LNCAP (cell line): ENCODE results near the gene SEPTIN12.

ENCODE experiments used
- TF ChIP-seq, protein P1 (sequence below): fragments of 450-650 bp; IDR thresholded peaks from 2 replicates; pipeline ENCODE4 v1.5.1; 2017; ENCODE audit warnings: mild to moderate bottlenecking

Gene SEPTIN12

DNA sequence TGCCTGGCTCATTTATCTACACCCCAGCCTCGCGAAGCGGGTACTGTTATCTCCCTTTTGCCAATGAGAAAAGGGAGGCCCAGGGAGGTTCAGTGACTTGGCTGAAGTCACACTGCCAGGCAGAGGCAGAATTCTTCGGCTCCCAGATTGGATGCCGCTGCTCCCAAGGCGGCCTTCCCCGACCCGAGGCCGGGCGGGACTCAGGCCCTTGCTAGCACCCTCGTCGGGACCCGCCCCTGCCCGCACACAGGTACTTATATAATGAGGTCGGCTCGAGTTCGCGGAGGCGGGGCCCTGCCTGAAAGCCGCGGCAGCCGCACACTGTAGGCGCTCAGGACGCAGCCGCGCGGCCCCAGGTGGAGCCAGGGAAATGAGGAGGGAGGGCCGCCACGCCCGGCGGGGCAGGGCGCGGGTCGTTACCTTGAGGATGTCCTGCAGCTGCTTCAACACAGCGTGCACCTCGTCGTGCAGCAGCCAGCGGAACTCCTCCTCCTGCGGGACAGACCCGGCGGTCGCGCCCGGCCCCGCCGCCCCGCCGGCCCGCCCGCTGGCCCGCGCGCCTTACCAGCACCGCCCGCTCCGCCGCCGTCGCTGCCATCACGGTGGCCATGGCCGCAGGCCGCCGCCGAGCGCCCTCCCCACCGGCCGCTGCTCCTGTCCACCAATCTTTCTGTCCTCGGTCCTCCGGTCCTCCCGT, 14.0 kb upstream of the SEPTIN12 start, which contains the start of gene ROGDI:
ROGDI (minus strand) TSS at position 672 of the 697 bp plus-strand sequence; CDS start at position 610, 62 bp downstream.
- TF ChIP-seq, protein P1, sequence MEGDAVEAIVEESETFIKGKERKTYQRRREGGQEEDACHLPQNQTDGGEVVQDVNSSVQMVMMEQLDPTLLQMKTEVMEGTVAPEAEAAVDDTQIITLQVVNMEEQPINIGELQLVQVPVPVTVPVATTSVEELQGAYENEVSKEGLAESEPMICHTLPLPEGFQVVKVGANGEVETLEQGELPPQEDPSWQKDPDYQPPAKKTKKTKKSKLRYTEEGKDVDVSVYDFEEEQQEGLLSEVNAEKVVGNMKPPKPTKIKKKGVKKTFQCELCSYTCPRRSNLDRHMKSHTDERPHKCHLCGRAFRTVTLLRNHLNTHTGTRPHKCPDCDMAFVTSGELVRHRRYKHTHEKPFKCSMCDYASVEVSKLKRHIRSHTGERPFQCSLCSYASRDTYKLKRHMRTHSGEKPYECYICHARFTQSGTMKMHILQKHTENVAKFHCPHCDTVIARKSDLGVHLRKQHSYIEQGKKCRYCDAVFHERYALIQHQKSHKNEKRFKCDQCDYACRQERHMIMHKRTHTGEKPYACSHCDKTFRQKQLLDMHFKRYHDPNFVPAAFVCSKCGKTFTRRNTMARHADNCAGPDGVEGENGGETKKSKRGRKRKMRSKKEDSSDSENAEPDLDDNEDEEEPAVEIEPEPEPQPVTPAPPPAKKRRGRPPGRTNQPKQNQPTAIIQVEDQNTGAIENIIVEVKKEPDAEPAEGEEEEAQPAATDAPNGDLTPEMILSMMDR = no peak

DNA sequence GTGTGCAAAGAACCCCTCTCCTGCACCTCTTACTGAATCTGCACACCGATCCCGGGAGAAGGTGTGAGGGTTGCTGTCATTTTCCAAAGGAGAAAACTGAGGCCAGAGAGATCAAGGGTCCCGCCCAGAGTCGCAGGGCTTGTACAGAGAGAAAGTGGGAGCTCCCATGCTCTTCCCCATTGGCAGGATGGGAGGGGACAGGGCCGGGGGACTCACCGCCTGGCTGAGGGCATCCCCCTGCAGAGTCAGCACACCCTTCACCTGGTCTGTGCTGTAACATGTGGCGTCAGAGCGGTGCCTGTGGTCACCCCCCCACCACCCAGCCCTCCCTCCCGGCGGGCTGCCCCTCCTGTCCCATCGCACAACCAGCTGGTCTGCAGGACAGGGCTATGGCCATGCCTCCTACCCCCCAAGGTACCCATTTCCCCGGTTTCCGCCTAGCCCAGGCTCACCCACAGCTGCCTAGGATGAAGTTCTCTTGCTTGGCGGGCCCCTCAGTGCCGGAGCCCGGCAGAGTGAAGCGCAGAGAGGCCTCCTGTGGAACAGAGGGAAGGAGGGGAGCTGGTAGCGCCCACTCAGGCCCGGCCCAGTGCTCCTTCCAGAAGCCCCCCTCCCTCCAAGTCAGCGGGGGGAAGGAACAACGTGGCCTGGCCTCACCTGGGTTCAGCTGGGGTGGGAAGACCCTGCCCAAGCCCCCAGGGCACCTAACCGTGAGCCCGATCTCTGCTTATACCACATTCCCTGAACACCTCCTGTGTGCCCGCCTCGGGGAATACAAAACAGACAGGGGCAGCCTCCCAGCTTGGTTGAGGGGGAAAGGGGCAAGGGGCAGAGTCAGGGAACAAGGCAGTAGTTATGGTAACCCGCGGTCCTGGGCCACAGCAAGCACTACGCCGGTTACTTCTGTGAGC, 13.2 kb upstream of the SEPTIN12 start:
- TF ChIP-seq, protein P1 = no peak

DNA sequence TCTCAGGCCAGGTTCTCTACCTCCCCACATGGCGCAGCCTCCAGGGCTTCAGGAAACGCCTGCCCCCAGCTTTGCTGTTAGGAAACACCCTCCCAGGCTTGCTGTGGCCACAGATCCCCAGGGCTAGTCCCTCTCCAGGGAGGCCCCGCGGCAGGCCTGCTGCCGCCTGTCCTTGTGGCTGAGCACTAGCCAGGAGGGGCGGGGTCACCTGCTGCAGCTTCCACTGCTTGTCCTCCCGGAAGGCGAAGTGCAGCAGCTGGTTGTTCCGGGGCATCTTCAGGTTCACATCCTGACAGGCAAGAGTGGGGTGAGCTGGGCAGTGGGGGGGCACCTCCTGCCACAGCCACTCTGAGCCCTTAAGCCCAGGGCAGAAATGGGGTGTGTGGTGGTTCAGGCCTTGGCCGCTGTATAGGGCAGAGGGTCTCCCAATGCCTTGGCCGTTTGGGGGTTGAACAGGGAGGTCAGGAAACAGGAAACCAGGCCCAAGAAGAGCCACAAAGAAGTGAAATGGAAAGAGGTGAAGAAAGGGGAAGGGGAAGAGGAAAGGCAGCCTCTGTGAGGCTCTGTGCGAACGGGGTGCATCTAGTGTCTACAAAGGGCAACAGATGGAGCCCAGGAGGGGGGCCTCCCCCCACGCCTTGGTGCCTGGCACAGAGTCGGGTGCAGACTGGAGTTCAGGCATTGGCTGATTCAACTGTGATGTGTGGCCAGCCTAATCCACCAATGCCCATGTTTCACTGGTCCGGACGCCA, 12.3 kb upstream of the SEPTIN12 start:
- TF ChIP-seq, protein P1 = no peak

DNA sequence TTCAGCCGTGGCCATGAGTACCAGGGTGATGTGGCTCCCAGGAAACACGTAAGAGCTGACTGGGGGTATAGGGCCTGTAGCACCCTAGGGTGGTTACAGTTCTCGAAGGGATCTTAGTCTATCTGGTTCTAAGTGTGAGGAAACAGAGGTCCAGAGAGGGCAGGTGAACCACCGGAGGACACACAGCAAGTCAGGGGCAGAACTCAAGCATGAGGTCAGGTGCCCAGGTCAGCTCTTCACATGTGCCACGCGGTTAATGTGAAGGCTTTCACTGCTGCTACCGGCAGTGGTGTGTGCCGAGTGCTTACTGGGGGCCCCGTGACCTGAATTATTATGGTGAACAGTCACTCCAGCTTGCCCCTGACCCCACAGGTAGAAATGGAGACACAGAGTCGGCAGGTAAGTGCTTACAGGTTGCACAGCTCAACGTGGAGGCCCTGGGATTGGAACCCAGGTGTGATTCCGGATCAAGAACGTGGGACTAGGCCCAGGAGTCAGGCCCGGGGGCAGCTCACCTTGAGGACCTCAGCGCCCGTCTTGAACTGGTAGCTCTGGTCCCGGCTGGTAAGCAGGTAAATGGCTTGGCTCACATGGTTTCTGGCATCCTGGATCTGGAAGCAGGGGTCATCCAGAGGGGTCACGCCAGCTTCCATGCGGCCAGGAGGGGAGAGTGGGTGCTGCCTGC, 11.2 kb upstream of the SEPTIN12 start:
- TF ChIP-seq, protein P1 = no peak

DNA sequence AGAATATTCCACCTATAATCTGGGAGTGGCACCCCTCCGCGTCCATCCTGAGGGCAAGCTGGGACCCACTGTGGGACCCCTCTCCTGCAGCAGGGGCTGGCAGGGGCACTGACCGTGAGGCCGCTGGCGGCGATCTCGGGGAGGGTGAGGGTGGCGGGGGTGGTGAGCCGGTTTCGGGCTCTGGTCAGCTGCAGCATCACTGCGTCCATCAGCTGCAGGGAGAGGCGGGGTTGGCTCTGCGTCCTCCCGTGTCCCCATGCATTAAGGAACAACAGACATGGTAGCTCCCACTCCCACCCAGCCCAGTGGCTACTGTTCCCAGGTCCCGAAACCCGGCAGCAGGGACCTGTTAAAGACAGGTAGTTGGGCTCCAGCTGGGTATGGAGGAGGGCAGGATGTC, 10.3 kb upstream of the SEPTIN12 start:
- TF ChIP-seq, protein P1 = no peak

DNA sequence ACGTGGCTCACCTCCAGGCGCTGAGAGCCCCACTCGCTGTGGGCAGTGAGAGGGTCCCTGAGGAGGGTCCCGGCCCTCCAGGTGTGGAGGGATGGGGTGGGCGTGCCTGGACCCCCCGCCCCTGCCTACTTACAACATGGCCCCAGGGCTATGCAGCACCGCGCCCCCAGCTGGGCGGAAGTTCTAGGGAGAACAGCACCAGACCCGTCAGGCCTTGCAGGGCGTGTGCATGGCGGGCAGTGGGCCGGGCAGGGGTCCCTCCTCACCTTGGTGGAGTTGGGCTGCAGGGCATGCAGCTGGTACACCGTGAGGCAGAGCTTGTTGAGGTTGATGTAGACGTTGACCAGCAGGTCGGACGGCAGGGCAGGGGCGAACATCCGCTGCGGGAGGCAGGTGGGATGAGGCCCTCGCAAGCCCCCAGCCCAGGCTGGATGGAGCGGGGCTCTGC, 9.7 kb upstream of the SEPTIN12 start:
- TF ChIP-seq, protein P1 = no peak
